HepG2 (cell line): ENCODE data around the gene ANG. TPM values are rescaled to one million over a fixed set of nuclear protein-coding genes. Genes with fewer than 3 reads are reported as not detected.

Source experiments
- ATAC-seq: fragments of 200-7000 bp; cut with Tn5 transposase; 3 replicates; pipeline ENCODE4 v1.9.1; 2020; ENCODE audit warnings: mild to moderate bottlenecking, moderate library complexity
- BruUV-seq: library from RNA; stranded (reverse); fragments of 400-500 nt; replicated peaks from 2 replicates; lab custom pipeline; 2021; lab: Mats Ljungman, UMichigan
- CTCF ChIA-PET: fragments of 300-600 bp; formaldehyde crosslinking; extraction: SDS; loops from one replicate; lab custom pipeline; 2021; ENCODE audit warnings: low total read pairs, inconsistent platforms, low intra/inter-chr PET ratio; lab: Yijun Ruan, JAX
- POLR2A ChIA-PET: fragments of 350-600 bp; sonication (Branson Sonifier 250); formaldehyde crosslinking; loops from one replicate; lab custom pipeline; 2020; ENCODE audit warnings: antibody characterized with exemption, inconsistent platforms; lab: Yijun Ruan, JAX
- DNase-seq: peaks from one replicate; pipeline ENCODE4 v3.0.0-alpha.2; 2015; ENCODE audit warnings: low spot score
- FAIRE-seq: peaks from 3 replicates; lab custom pipeline; 2011; peaks lifted over from hg19 to GRCh38; lab: Jason Lieb, UNC
- H2AFZ ChIP-seq: one replicate; pipeline ENCODE4 v1.6.1; 2011; ENCODE audit warnings: low read length, inconsistent platforms
- H3K27ac ChIP-seq: fragments of 300-600 bp; 3 replicates; pipeline ENCODE4 v1.8.0; 2011; ENCODE audit warnings: mixed run types, mild to moderate bottlenecking, mixed read lengths, low read length, inconsistent platforms; ENCODE audit not compliant: insufficient read depth; ENCODE audit errors: extremely low read length
- H3K27me3 ChIP-seq, 2 experiments: fragments of 200-600 bp in 1 of 2; 2 replicates in 1 of 2; 3 replicates in 1 of 2; pipeline versions ENCODE4 v1.6.0 to v1.8.0; 2011; ENCODE audit warnings: low read length in 2 of 2, mild to moderate bottlenecking in 2 of 2, moderate library complexity in 2 of 2, inconsistent platforms in 1 of 2; ENCODE audit not compliant: insufficient read depth in 2 of 2, control insufficient read depth in 1 of 2
- H3K36me3 ChIP-seq, 2 experiments: fragments of 200-600 bp in 1 of 2; replicated peaks in 1 of 2; 2 replicates in 1 of 2; 3 replicates in 1 of 2; pipeline versions ENCODE4 v1.5.1 to v1.8.0; 2011; ENCODE audit warnings: low read length in 2 of 2, inconsistent platforms in 1 of 2; ENCODE audit not compliant: insufficient read depth in 2 of 2, control insufficient read depth in 1 of 2
- H3K4me1 ChIP-seq: 2 replicates; pipeline ENCODE4 v1.5.1; 2012; ENCODE audit warnings: low read length, inconsistent platforms; ENCODE audit not compliant: insufficient read depth
- H3K4me2 ChIP-seq: 2 replicates; pipeline ENCODE4 v1.6.0; 2011; ENCODE audit warnings: low read depth, low read length, inconsistent platforms
- H3K4me3 ChIP-seq, 3 experiments: fragments of 200-600 bp in 1 of 3; sonication (generic), shearing (Covaris generic) in 1 of 3; replicated peaks in 1 of 3; 2 replicates each; pipeline ENCODE4 v1.5.1; 2011 to 2016; ENCODE audit warnings: low read length in 3 of 3, inconsistent platforms in 2 of 3, low read depth in 2 of 3, mild to moderate bottlenecking in 2 of 3, control low read depth in 1 of 3, mixed read lengths in 1 of 3; ENCODE audit not compliant: insufficient read depth in 1 of 3
- H3K79me2 ChIP-seq: one replicate; pipeline ENCODE4 v1.6.1; 2011; ENCODE audit warnings: low read length, inconsistent platforms; ENCODE audit not compliant: insufficient read depth
- H3K9ac ChIP-seq: 2 replicates; pipeline ENCODE4 v1.6.0; 2011; ENCODE audit warnings: mild to moderate bottlenecking, low read depth, low read length, inconsistent platforms; ENCODE audit not compliant: insufficient read depth
- H3K9me3 ChIP-seq: 2 replicates; pipeline ENCODE4 v1.5.1; 2012; ENCODE audit warnings: mild to moderate bottlenecking, low read length
- H4K20me1 ChIP-seq: 2 replicates; pipeline ENCODE4 v1.6.0; 2011; ENCODE audit warnings: inconsistent platforms, mild to moderate bottlenecking, low read length, moderate library complexity; ENCODE audit not compliant: insufficient read depth
- JUND ChIP-seq: sonication (generic); formaldehyde crosslinking; IDR thresholded peaks from 2 replicates; pipeline ENCODE4 v1.8.0; 2022; ENCODE audit warnings: mild to moderate bottlenecking, missing genetic modification reagents
- MED13 ChIP-seq: sonication (generic); formaldehyde crosslinking; IDR thresholded peaks from 2 replicates; pipeline ENCODE4 v1.5.0; 2020; ENCODE audit warnings: missing genetic modification reagents
- NR3C1 ChIP-seq: sonication (generic); formaldehyde crosslinking; IDR thresholded peaks from 2 replicates; pipeline ENCODE4 v1.4.0; 2020; ENCODE audit warnings: missing genetic modification reagents
- POLR2A ChIP-seq, 2 experiments: IDR thresholded peaks; 2 replicates each; pipeline ENCODE4 v1.6.1; 2011; ENCODE audit warnings: low read depth in 2 of 2, low read length in 2 of 2, mild to moderate bottlenecking in 1 of 2, moderate library complexity in 1 of 2; ENCODE audit not compliant: insufficient read depth in 1 of 2
- TRAFD1 ChIP-seq: sonication (generic); formaldehyde crosslinking; IDR thresholded peaks from 2 replicates; pipeline ENCODE4 v1.5.1; 2020; ENCODE audit warnings: missing genetic modification reagents, mild to moderate bottlenecking, borderline replicate concordance
- WIZ ChIP-seq: sonication (generic); formaldehyde crosslinking; IDR thresholded peaks from 2 replicates; pipeline ENCODE4 v1.5.1; 2020; ENCODE audit warnings: mild to moderate bottlenecking, missing genetic modification reagents
- ZBTB26 ChIP-seq: IDR thresholded peaks from 2 replicates; pipeline ENCODE4 v1.6.1; 2016; ENCODE audit warnings: missing compliant biosample characterization, missing genetic modification reagents, borderline replicate concordance
- ZNF234 ChIP-seq: sonication (generic); formaldehyde crosslinking; conservative IDR thresholded peaks from 2 replicates; pipeline ENCODE4 v1.5.1; 2020; ENCODE audit warnings: mild to moderate bottlenecking, missing genetic modification reagents
- ZNF468 ChIP-seq: sonication (generic); formaldehyde crosslinking; IDR thresholded peaks from 2 replicates; pipeline ENCODE4 v1.8.0; 2022; ENCODE audit warnings: mild to moderate bottlenecking, moderate library complexity, missing genetic modification reagents
- ZNF547 ChIP-seq: sonication (generic); formaldehyde crosslinking; IDR thresholded peaks from 2 replicates; pipeline ENCODE4 v1.5.1; 2020; ENCODE audit warnings: mild to moderate bottlenecking, missing genetic modification reagents
- ZNF563 ChIP-seq: sonication (generic); formaldehyde crosslinking; IDR thresholded peaks from 2 replicates; pipeline ENCODE4 v1.8.0; 2022; ENCODE audit warnings: mild to moderate bottlenecking, moderate library complexity, missing genetic modification reagents
- ZSCAN20 ChIP-seq: sonication (generic); formaldehyde crosslinking; IDR thresholded peaks from 2 replicates; pipeline ENCODE4 v1.4.0; 2020; ENCODE audit warnings: missing genetic modification reagents, mild to moderate bottlenecking, borderline replicate concordance
- WGBS: methylation state at CpG from one replicate; pipeline ENCODE4 v1.1.6; 2017; ENCODE audit warnings: low lambda C conversion rate; 5-methylcytosine and 5-hydroxymethylcytosine counted together
- in situ Hi-C: cut with HindIII; loops from 2 replicates; pipeline ENCODE4 v1.10.0; 2017; ENCODE audit warnings: low pct_unique_long_range_greater_than_20kb; ENCODE audit not compliant: extremely low pct_ligation_motif_present
- intact Hi-C: fragments of 100-400 bp; cut with micrococcal nuclease; formaldehyde crosslinking; loops from one replicate; pipeline ENCODE4 v1.10.0; 2022; ENCODE audit not compliant: unreplicated experiment
- polyA plus RNA-seq, 8 experiments: library from polyadenylated mRNA; depleted of rRNA in 3 of 8; stranded (reverse) in 7 of 8; unstranded in 1 of 8; fragments of >200 nt; fragmentation: Illumina TruSeq in 4 of 8; extraction: Trizol in 4 of 8; gene quantifications; 2 replicates each; pipeline versions ENCODE4 v1.2.1 to v1.2.3, GENCODE V29; 2011 to 2016; ENCODE audit warnings: low read depth in 4 of 8, missing spikeins in 1 of 8, mixed read lengths in 1 of 8; ENCODE audit not compliant: insufficient read depth in 1 of 8
- total RNA-seq, 5 experiments: library from RNA; depleted of rRNA; stranded (reverse); fragments of >200 nt; fragmentation: Illumina TruSeq; extraction: Trizol; gene quantifications; 2 replicates each; pipeline ENCODE4 v1.2.3, GENCODE V29; 2016; ENCODE audit warnings: low read depth in 1 of 5
- TF ChIP-seq, protein P1 (sequence below): IDR thresholded peaks from 2 replicates; pipeline ENCODE4 v1.6.1; 2016
- TF ChIP-seq, protein P2 (sequence below): IDR thresholded peaks from 2 replicates; pipeline ENCODE4 v1.6.1; 2016; ENCODE audit warnings: low read depth
- TF ChIP-seq, protein P3 (sequence below): sonication (generic); IDR thresholded peaks from 2 replicates; pipeline ENCODE4 v1.6.1; 2016; ENCODE audit warnings: low read depth, borderline replicate concordance
- TF ChIP-seq, protein P4 (sequence below): sonication (generic); formaldehyde crosslinking; IDR thresholded peaks from 2 replicates; pipeline ENCODE4 v1.5.0; 2020; ENCODE audit warnings: missing genetic modification reagents

Gene ANG
- total and polyA plus RNA-seq, 2 of the 13 experiments (the other 11 are each of a cell fraction or from before 2014, with no cell fraction given) = 83.6 to 401 TPM

GRCh38 chr14:20667957-20668356 lies 20.6 kb upstream of the ANG start (continued):
- TF ChIP-seq TRAFD1 (CRISPR knock-in tag) (no peak), ZNF234 (no peak), ZBTB26 (CRISPR knock-in tag) (no peak)
- TF ChIP-seq, protein P1, sequence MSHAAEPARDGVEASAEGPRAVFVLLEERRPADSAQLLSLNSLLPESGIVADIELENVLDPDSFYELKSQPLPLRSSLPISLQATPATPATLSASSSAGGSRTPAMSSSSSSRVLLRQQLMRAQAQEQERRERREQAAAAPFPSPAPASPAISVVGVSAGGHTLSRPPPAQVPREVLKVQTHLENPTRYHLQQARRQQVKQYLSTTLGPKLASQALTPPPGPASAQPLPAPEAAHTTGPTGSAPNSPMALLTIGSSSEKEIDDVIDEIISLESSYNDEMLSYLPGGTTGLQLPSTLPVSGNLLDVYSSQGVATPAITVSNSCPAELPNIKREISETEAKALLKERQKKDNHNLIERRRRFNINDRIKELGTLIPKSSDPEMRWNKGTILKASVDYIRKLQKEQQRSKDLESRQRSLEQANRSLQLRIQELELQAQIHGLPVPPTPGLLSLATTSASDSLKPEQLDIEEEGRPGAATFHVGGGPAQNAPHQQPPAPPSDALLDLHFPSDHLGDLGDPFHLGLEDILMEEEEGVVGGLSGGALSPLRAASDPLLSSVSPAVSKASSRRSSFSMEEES (CRISPR knock-in tag) = no peak
- TF ChIP-seq, all 625 proteins: peak for 0

DNA sequence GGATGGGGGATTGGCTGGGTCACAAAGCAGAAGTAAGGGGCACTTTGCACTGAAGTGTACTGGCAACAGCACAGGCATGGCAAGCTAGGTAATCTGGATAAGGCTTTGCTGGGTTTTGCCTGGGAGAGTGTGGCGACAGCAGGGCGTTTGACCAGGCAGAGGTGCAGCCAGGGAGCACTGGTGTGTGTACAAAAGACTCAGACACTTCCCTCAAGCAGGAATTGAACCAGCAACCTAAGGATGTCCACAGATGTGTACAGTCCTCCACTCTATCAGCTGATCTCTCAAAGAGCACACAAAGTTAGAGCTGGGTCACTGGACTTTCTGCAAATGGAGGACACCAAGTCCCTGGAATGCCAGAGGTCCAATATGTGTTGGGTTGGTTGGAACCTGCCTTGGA lies 19.6 kb upstream of the ANG start:
- ChIA-PET CTCF (no interaction called here), POLR2A (interaction anchor here (7.8 kb wide), 1 partner anchor 14 kb away, joined by 141 read pairs; the partner anchor contains the start of gene RNASE4)
- Histone ChIP-seq H4K20me1 (no peaks in the 10 kb centered on the region), H3K4me2 (no peak overlapping the region), H2AFZ (no peak overlapping the region), H3K79me2 (no peaks in the 10 kb centered on the region), H3K9me3 (no peaks in the 10 kb centered on the region), H3K9ac (no peak overlapping the region), H3K4me1 (peaks cover 83% of the 10 kb centered on the region), H3K36me3 (no peaks in the 10 kb centered on the region), H3K27me3 (no peaks in the 10 kb centered on the region), H3K27ac (no peak overlapping the region), H3K4me3 (no peak overlapping the region)
- BruUV-seq = no TSS peak
- DNase-seq = no peak
- FAIRE-seq = no peak
- intact Hi-C loops (no loop called here), in situ Hi-C loops (no loop called here)
- no peak for ATAC-seq
- WGBS = 44% methylated on average over 2 of the region's 2 CpGs
- TF ChIP-seq ZNF547 (CRISPR knock-in tag) = no peak
- no peak for TF ChIP-seq POLR2A (IDR thresholded peaks at IDR 0.05; ENCODE audit: insufficient read depth in 1 of 2, low read depth in 2 of 2, low read length in 2 of 2)
- TF ChIP-seq WIZ (CRISPR knock-in tag) = no peak
- TF ChIP-seq, protein P2, sequence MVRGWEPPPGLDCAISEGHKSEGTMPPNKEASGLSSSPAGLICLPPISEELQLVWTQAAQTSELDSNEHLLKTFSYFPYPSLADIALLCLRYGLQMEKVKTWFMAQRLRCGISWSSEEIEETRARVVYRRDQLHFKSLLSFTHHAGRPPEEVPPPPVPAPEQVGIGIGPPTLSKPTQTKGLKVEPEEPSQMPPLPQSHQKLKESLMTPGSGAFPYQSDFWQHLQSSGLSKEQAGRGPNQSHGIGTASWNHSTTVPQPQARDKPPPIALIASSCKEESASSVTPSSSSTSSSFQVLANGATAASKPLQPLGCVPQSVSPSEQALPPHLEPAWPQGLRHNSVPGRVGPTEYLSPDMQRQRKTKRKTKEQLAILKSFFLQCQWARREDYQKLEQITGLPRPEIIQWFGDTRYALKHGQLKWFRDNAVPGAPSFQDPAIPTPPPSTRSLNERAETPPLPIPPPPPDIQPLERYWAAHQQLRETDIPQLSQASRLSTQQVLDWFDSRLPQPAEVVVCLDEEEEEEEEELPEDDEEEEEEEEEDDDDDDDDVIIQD (CRISPR knock-in tag) = no peak
- TF ChIP-seq ZSCAN20 = no peak
- no peak for TF ChIP-seq ZNF468 (CRISPR knock-in tag)
- TF ChIP-seq ZNF563 (CRISPR knock-in tag) = no peak
- no peak for TF ChIP-seq MED13 (CRISPR knock-in tag)
- TF ChIP-seq JUND = 0 out of 2 replicates have a peak, but pooled peaks have one; percentile 21
- TF ChIP-seq, protein P3, sequence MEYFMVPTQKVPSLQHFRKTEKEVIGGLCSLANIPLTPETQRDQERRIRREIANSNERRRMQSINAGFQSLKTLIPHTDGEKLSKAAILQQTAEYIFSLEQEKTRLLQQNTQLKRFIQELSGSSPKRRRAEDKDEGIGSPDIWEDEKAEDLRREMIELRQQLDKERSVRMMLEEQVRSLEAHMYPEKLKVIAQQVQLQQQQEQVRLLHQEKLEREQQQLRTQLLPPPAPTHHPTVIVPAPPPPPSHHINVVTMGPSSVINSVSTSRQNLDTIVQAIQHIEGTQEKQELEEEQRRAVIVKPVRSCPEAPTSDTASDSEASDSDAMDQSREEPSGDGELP = peak; percentile 38; the same call in 1 of the 2 replicates
- TF ChIP-seq NR3C1 = no peak
- TF ChIP-seq, protein P4, sequence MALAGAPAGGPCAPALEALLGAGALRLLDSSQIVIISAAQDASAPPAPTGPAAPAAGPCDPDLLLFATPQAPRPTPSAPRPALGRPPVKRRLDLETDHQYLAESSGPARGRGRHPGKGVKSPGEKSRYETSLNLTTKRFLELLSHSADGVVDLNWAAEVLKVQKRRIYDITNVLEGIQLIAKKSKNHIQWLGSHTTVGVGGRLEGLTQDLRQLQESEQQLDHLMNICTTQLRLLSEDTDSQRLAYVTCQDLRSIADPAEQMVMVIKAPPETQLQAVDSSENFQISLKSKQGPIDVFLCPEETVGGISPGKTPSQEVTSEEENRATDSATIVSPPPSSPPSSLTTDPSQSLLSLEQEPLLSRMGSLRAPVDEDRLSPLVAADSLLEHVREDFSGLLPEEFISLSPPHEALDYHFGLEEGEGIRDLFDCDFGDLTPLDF (CRISPR knock-in tag) = no peak
